Daoy (cell line): ENCODE data around the gene USP17L20. TPM values are rescaled to one million over a fixed set of nuclear protein-coding genes. Genes with fewer than 3 reads are reported as not detected.
"Not testable (repeated sequence)": the region's sequence is repeated elsewhere in the genome, so short reads cannot be mapped to it uniquely, and the experiment has no call there.

Source experiments
- DNase-seq: peaks from one replicate; pipeline ENCODE4 v3.0.0-alpha.2; 2015; ENCODE audit warnings: low read depth
- total RNA-seq: library from RNA; depleted of rRNA; stranded (reverse); fragments of >200 nt; shearing (Covaris generic); gene quantifications from 2 replicates; pipeline ENCODE4 v1.2.3, GENCODE V29; 2014; rRNA removed

The USP17L20 gene
- not detected in 2 replicates for total RNA-seq

GRCh38 chr4:9257824-9258223 is at the start of gene USP17L20:
TSS of gene USP17L20 (plus strand) at chr4:9258124. CDS start at chr4:9258124, 0 bp downstream.
- not testable (repeated sequence) for DNase-seq

- not testable (repeated sequence) for DNase-seq
These were observed 47.6 kb upstream of the USP17L20 start, which contains the start of gene USP17L10 for GRCh38 chr4:9210357-9210756. TSS of gene USP17L10 (plus strand) at chr4:9210657. CDS start at chr4:9210657, 0 bp downstream.

GRCh38 chr4:9214701-9215100 is 43.2 kb upstream of the USP17L20 start:
- DNase-seq, result not testable (repeated sequence)

- not testable (repeated sequence) for DNase-seq
These were observed 42.8 kb upstream of the USP17L20 start, which contains the start of gene USP17L11 for GRCh38 chr4:9215105-9215504. TSS of gene USP17L11 (plus strand) at chr4:9215405. CDS start at chr4:9215405, 0 bp downstream.

GRCh38 chr4:9219852-9220251 is 38.1 kb upstream of the USP17L20 start, which contains the start of gene USP17L12:
TSS of gene USP17L12 (plus strand) at chr4:9220152. CDS start at chr4:9220152, 0 bp downstream.
- not testable (repeated sequence) for DNase-seq

GRCh38 chr4:9224596-9224995 is 33.3 kb upstream of the USP17L20 start, which contains the start of gene USP17L13:
TSS of gene USP17L13 (plus strand) at chr4:9224896. CDS start at chr4:9224896, 0 bp downstream.
- DNase-seq, result not testable (repeated sequence)

- DNase-seq, result not testable (repeated sequence)
These were observed 27.7 kb upstream of the USP17L20 start for GRCh38 chr4:9230249-9230648.

GRCh38 chr4:9234085-9234484 is 23.8 kb upstream of the USP17L20 start, which contains the start of gene USP17L15:
TSS of gene USP17L15 (plus strand) at chr4:9234385. CDS start at chr4:9234385, 0 bp downstream.
- DNase-seq, result not testable (repeated sequence)

GRCh38 chr4:9238461-9238860 is 19.5 kb upstream of the USP17L20 start:
- DNase-seq, result peak; percentile 1

GRCh38 chr4:9243579-9243978 is 14.3 kb upstream of the USP17L20 start, which contains the start of gene USP17L17:
TSS of gene USP17L17 (plus strand) at chr4:9243879. CDS start at chr4:9243879, 0 bp downstream.
- not testable (repeated sequence) for DNase-seq

GRCh38 chr4:9247953-9248680 is 9.8 kb upstream of the USP17L20 start, which contains the start of gene USP17L18:
TSS of gene USP17L18 (plus strand) at chr4:9248630. CDS start at chr4:9248630, 0 bp downstream.
- peak; percentile 2 for DNase-seq

- DNase-seq, result not testable (repeated sequence)
These were observed 4.8 kb upstream of the USP17L20 start, which contains the start of gene USP17L19 for GRCh38 chr4:9253078-9253477. TSS of gene USP17L19 (plus strand) at chr4:9253378. CDS start at chr4:9253378, 0 bp downstream.

GRCh38 chr4:9262572-9262971 is 4.6 kb downstream of the USP17L20 start, which contains the start of gene USP17L21:
TSS of gene USP17L21 (plus strand) at chr4:9262872. CDS start at chr4:9262872, 0 bp downstream.
- not testable (repeated sequence) for DNase-seq

- DNase-seq, result not testable (repeated sequence)
These were observed 9.4 kb downstream of the USP17L20 start, which contains the start of gene USP17L22 for GRCh38 chr4:9267319-9267718. TSS of gene USP17L22 (plus strand) at chr4:9267619. CDS start at chr4:9267619, 0 bp downstream.

GRCh38 chr4:9271719-9272118 is 13.8 kb downstream of the USP17L20 start:
- DNase-seq, result not testable (repeated sequence)

Other genes starting within 250 kb of the USP17L20 start
- gene FAM90A26, start 87.7 kb upstream of the USP17L20 start, total RNA-seq, result not detected in 2 replicates
- not detected in 2 replicates for gene USP17L10, start 47.5 kb upstream of the USP17L20 start, total RNA-seq
- gene USP17L11, start 42.7 kb upstream of the USP17L20 start, total RNA-seq, result not detected in 2 replicates
- gene USP17L12, start 38.0 kb upstream of the USP17L20 start, total RNA-seq, result not detected in 2 replicates
- not detected in 2 replicates for gene USP17L13, start 33.2 kb upstream of the USP17L20 start, total RNA-seq
- 0.34 TPM in 1 of 2 replicates, not detected in the other for gene USP17L15, start 23.7 kb upstream of the USP17L20 start, total RNA-seq
- gene USP17L17, start 14.2 kb upstream of the USP17L20 start, total RNA-seq, result not detected in 2 replicates
- gene USP17L18, start 9.5 kb upstream of the USP17L20 start, total RNA-seq, result not detected in 2 replicates
- gene USP17L19, start 4.7 kb upstream of the USP17L20 start, total RNA-seq, result not detected in 2 replicates
- gene USP17L21, start 4.7 kb downstream of the USP17L20 start, total RNA-seq, result not detected in 2 replicates
- gene USP17L22, start 9.5 kb downstream of the USP17L20 start, total RNA-seq, result not detected in 2 replicates
- not detected in 2 replicates for gene USP17L24, start 67.0 kb downstream of the USP17L20 start, total RNA-seq
- not detected in 2 replicates for gene USP17L25, start 71.8 kb downstream of the USP17L20 start, total RNA-seq
- not detected in 2 replicates for gene USP17L26, start 76.5 kb downstream of the USP17L20 start, total RNA-seq
- not detected in 2 replicates for gene USP17L5, start 81.3 kb downstream of the USP17L20 start, total RNA-seq
- gene USP17L27, start 86.0 kb downstream of the USP17L20 start, total RNA-seq, result not detected in 2 replicates
- not detected in 2 replicates for gene USP17L28, start 90.8 kb downstream of the USP17L20 start, total RNA-seq
- gene USP17L29, start 95.5 kb downstream of the USP17L20 start, total RNA-seq, result not detected in 2 replicates
- not detected in 2 replicates for gene USP17L30, start 105.0 kb downstream of the USP17L20 start, total RNA-seq
- not detected in 2 replicates for gene DEFB131A, start 186.3 kb downstream of the USP17L20 start, total RNA-seq